Ramos (cell line): ENCODE data around the gene RASIP1.
"Not testable (repeated sequence)": the region's sequence is repeated elsewhere in the genome, so short reads cannot be mapped to it uniquely, and the experiment has no call there.

ENCODE experiments used
- in situ Hi-C: fragments of 300-500 bp; cut with MboI; formaldehyde crosslinking; loops from one replicate; pipeline ENCODE4 v1.14.3; 2022; ENCODE audit warnings: low sequenced_read_pairs; ENCODE audit not compliant: unreplicated experiment

RASIP1 gene

GRCh38 chr19:48680436-48681126, 59.8 kb downstream of the RASIP1 start:
- in situ Hi-C loops: no loop called here

- in situ Hi-C loops: not testable (repeated sequence)
These were observed 60.4 kb downstream of the RASIP1 start for GRCh38 chr19:48680006-48680405.

- in situ Hi-C loops: no loop called here
These were observed 62.2 kb downstream of the RASIP1 start for GRCh38 chr19:48678201-48678600.

GRCh38 chr19:48676887-48677286, 63.5 kb downstream of the RASIP1 start:
- in situ Hi-C loops: no loop called here

GRCh38 chr19:48676487-48676886, 63.9 kb downstream of the RASIP1 start:
- in situ Hi-C loops: no loop called here

GRCh38 chr19:48674921-48675824, 65.2 kb downstream of the RASIP1 start:
- in situ Hi-C loops: no loop called here

- in situ Hi-C loops: no loop called here
These were observed 66.1 kb downstream of the RASIP1 start for GRCh38 chr19:48674216-48674809.

GRCh38 chr19:48673436-48674100, 66.8 kb downstream of the RASIP1 start:
- in situ Hi-C loops: no loop called here

- in situ Hi-C loops: no loop called here
These were observed 67.4 kb downstream of the RASIP1 start, which contains the start of gene NTN5 for GRCh38 chr19:48672994-48673393. TSS of gene NTN5 (minus strand) at chr19:48673017. CDS start at chr19:48670986, 2,031 bp downstream.

GRCh38 chr19:48671446-48671995, 68.9 kb downstream of the RASIP1 start:
- in situ Hi-C loops: no loop called here

GRCh38 chr19:48670699-48671445, 69.5 kb downstream of the RASIP1 start:
- in situ Hi-C loops: no loop called here
